Measurements from ENCODE around the gene TCF7L2.

TCF7L2 gene

GRCh38 chr10:113089551-113089950 is 139.5 kb downstream of the TCF7L2 start:
- TF ChIP-seq CTCF (IDR thresholded peaks at IDR 0.05; ENCODE audit: insufficient read depth, low read length) (no peak), POLR2AphosphoS5 (IDR thresholded peaks at IDR 0.05; ENCODE audit: low read depth) (no peak), SPI1 (IDR thresholded peaks at IDR 0.05; ENCODE audit: borderline replicate concordance, low read depth) (no peak), REST (IDR thresholded peaks at IDR 0.05; ENCODE audit: insufficient replicate concordance, low read depth) (no peak), GABPA (IDR thresholded peaks at IDR 0.05; ENCODE audit: low read depth) (no peak)
- DNase-seq (ENCODE audit: low read depth in 1 of 2, low spot score in 1 of 2), result no peak
- no peak overlapping the region for H3K27ac ChIP-seq (replicated peaks)
- no peaks in the 10 kb centered on the region for H3K27me3 ChIP-seq (ENCODE audit: insufficient read depth, poor library complexity, severe bottlenecking)
- no peak overlapping the region for H3K4me3 ChIP-seq (replicated peaks; ENCODE audit: insufficient read depth, low read length)

- Histone ChIP-seq H3K4me3 (replicated peaks; ENCODE audit: insufficient read depth, low read length) (no peak overlapping the region), H3K27ac (replicated peaks) (no peak overlapping the region), H3K27me3 (ENCODE audit: insufficient read depth, poor library complexity, severe bottlenecking) (no peaks in the 10 kb centered on the region)
- no peak for DNase-seq (ENCODE audit: low read depth in 1 of 2, low spot score in 1 of 2)
- no peak for TF ChIP-seq SPI1 (IDR thresholded peaks at IDR 0.05; ENCODE audit: borderline replicate concordance, low read depth)
- no peak for TF ChIP-seq GABPA (IDR thresholded peaks at IDR 0.05; ENCODE audit: low read depth)
- no peak for TF ChIP-seq POLR2AphosphoS5 (IDR thresholded peaks at IDR 0.05; ENCODE audit: low read depth)
- no peak for TF ChIP-seq CTCF (IDR thresholded peaks at IDR 0.05; ENCODE audit: insufficient read depth, low read length)
- no peak for TF ChIP-seq REST (IDR thresholded peaks at IDR 0.05; ENCODE audit: insufficient replicate concordance, low read depth)
These were observed 141.9 kb downstream of the TCF7L2 start for GRCh38 chr10:113091920-113092319.

- Histone ChIP-seq H3K4me3 (replicated peaks; ENCODE audit: insufficient read depth, low read length) (no peak overlapping the region), H3K27ac (replicated peaks) (no peak overlapping the region), H3K27me3 (ENCODE audit: insufficient read depth, poor library complexity, severe bottlenecking) (no peaks in the 10 kb centered on the region)
- DNase-seq (ENCODE audit: low read depth in 1 of 2, low spot score in 1 of 2), result no peak
- no peak for TF ChIP-seq CTCF (IDR thresholded peaks at IDR 0.05; ENCODE audit: insufficient read depth, low read length)
- no peak for TF ChIP-seq SPI1 (IDR thresholded peaks at IDR 0.05; ENCODE audit: borderline replicate concordance, low read depth)
- no peak for TF ChIP-seq POLR2AphosphoS5 (IDR thresholded peaks at IDR 0.05; ENCODE audit: low read depth)
- no peak for TF ChIP-seq GABPA (IDR thresholded peaks at IDR 0.05; ENCODE audit: low read depth)
- TF ChIP-seq REST (IDR thresholded peaks at IDR 0.05; ENCODE audit: insufficient replicate concordance, low read depth), result no peak
These were observed 143.4 kb downstream of the TCF7L2 start for GRCh38 chr10:113093188-113094113.
